Stimulated activated CD4-positive, alpha-beta T cell treated with anti-CD3 and anti-CD28 coated beads, Interleukin-15, amount 100 ng/mL, for 24 hours (primary cell): ENCODE data around the gene ATAD2B.
"Not testable (repeated sequence)": the region's sequence is repeated elsewhere in the genome, so short reads cannot be mapped to it uniquely, and the experiment has no call there.

Experiments
- DNase-seq: peaks from one replicate; pipeline ENCODE4 v3.0.0-alpha.2; 2020

ATAD2B gene

DNA sequence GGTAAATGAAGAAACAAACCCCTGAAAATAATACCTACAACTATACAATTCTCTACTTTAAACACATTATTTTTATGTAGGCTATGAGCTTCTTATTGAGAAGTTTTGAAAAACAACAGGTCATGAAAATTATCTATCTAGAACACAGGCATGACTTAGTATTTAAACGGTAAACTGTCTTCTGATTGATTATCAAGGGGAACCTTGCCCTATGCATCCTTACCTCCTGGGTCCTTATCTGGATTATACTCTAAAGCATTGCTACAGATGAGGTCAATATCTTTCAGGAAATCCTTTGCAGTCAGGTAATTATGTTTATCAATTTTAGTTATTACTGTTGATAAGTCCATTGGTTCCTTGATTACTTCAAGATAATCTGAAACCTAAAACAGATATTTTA is 144.3 kb downstream of the ATAD2B start:
- DNase-seq = no peak

DNA sequence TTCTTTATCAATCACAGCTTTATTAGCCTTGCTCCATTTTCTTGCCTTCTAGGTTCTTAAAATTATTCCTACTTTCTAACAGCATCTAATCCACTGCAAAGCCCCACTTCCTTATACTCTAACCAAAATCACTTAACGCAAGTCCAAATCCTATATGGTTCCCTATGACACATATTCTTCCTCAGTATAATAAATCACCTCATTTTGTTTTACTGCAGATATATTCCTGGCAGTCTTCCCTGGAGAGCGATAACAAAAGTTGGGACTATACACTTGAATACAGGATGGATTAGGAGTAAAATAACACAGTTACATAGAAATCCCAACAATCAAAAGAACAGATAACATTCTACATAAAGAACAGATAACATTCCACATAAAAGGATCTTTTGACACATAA is 144.8 kb downstream of the ATAD2B start:
- no peak for DNase-seq

DNA sequence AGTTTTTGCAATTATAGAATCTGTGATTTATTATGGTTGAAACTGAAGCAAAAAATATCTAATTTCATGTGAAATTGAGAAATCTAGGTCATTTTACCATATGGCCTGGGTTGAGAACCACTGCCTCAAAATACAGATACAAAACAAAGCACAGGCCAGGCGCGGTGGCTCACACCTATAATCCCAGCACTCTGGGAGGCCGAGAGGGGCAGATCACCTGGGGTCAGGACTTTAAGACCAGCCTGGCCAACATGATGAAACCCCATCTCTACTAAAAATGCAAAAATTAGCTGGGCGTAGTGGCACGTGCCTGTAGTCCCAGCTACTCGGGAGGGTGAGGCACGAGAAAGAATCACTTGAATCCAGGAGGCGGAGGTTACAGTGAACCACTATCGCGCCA is 146.5 kb downstream of the ATAD2B start:
- not testable (repeated sequence) for DNase-seq

DNA sequence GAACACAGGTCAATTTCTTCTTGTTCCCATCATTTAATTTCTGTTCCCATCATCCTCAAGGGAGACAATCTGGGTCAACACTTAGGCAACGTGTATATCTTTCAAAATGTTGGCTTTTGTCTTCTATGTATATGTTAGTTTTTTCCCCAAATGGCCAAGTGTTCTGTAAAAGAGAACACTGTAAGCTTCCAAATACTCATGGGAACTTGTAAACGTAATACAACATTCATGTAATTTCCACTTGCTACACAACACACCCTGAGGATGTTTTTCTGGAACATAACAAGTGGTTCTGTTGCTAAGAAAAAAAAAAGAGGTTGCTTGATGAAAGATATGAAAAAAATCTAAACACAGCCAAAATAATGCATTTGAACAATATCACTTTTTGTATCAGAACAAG is 149.1 kb downstream of the ATAD2B start:
- DNase-seq = no peak

DNA sequence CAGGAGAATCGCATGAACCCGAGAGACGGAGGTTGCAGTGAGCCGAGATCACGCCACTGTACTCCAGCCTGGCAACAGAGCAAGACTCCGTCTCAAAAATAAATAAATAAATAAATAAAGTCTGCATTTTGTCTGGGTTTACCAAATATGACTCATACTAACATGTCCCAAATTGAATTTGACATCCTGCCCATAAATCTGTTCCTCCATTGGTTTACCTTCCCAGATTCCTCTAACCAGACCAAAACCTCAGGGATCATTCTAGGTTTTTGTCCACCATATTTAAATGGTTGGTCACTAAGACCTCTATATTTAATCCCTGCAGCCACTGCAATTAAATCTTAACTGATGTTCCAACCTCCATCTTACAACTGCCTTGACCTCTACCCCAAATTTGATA is 150.9 kb downstream of the ATAD2B start:
- DNase-seq = no peak

DNA sequence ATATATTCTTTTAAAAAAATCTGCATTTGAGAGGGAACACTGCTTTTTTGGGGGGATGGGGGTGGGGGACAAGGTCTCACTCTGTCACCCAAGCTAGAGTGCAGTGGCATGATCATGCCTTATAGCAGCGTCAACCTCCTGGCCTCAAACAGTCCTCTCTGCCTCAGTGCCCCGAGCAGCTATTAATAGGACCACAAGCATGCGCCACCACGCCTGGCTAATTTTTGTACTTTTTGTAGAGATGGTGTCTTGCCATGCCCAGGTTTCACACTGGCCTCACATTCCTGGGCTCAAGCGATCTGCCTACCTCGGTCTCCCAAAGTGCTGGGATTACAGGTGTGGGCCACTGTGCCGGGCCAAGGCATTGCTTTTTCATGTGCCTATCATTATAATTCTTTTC is 154.2 kb downstream of the ATAD2B start:
- DNase-seq = no peak

DNA sequence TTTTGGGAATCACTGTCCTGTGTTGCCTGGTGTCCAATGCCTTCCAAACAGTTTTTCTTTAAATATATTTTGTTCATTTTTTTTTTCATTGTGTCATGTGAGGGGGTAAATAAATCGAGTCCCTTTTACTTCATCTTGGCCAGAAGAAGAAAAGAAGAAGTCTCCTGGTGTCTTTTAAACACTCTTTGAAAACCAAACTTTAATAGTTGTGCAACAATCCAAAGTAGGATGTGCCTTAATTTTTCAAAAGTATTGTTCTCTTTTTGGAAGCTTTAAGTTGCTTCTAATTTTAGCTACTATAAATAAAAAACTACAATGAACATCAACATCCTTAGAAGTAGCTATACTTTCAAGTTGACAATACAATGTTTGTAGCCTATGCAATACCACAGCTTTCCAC is 154.9 kb downstream of the ATAD2B start:
- no peak for DNase-seq

DNA sequence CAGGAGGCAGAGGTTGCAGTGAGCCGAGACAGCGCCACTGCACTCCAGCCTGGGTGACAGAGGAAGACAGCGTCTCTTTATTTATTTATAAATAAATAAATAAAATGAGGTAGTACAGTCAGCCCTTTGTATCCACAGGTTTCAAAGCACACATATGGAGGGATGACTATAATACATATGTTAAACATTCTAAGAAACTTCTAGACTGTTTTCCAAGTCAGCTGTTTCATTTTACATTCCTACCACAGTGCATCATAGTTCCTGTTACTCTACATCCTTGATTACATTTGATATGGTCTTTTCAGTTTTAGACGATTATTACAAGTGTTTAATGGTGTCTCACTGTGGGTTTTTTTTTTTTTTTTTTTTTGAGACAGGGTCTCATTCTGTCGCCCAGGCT is 157.6 kb downstream of the ATAD2B start:
- no peak for DNase-seq

DNA sequence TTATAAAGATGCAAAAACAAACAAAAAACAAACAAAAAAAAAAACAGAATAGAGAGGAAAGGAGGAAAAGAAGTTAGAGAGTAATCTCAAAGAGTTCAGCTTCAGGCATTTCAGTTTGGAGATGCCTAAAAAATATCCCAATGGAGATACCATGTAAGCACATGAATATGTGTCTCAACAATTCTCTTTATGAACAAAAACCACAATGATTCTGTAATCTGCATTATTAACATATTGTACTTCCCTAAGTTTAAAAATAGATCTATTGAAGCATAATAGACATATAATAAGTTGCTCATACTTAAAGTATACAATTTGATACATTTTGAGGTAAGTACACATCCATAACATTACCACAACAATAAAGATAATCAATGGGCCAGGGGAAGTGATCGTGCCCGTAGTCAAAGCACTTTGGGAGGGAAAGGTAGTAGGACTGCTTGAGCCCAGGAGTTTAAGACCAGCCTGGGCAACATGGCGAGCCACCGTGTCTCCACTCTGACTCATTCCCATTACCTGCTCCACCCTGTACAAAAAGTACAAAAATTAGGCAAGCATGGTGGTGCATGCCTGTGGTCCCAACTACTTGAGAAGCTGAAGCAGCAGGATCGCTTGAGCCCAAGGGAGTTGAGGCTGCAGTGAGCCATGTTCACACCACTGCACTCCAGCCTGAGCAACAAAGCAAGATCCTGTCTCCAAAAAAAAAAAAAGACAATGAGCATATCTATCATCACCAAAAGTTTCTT is 158.9 kb downstream of the ATAD2B start:
- DNase-seq = no peak

DNA sequence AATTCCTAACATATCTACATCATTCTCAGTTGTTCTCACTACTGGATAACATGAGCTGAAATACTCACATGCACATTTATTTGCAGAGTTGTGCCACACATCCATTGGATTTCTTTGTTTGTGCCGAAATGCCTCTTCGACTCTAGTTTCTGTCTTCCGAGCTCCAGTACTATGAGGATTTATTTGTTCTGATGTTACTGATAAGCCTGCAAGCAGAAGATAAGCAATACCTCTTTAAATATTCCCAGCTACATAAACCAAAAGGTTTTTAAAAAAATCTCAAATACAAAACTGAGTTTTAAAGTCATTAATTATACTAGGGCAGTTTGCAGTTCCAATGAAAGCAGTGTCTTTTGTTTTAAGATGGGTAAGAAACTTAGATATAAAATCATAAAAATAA is 164.8 kb downstream of the ATAD2B start:
- DNase-seq = no peak

DNA sequence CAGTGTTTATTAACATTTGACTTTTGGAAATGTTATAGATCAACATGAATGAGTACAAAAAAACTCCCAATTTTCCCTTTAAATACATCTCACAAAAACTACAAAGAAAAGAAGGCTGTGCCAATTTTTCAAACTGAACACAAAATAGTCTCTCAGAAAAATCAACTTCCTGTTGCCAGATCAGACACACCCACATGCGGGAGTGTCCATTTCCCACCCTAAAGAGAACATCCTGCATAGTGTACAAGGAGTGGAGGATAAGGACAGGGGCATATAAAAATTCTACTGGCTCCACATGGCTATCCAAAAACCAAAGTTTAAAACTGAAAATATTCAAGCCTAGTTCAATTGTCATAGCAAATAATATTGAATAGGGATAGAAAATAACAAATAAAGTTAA is 165.3 kb downstream of the ATAD2B start:
- DNase-seq = no peak

DNA sequence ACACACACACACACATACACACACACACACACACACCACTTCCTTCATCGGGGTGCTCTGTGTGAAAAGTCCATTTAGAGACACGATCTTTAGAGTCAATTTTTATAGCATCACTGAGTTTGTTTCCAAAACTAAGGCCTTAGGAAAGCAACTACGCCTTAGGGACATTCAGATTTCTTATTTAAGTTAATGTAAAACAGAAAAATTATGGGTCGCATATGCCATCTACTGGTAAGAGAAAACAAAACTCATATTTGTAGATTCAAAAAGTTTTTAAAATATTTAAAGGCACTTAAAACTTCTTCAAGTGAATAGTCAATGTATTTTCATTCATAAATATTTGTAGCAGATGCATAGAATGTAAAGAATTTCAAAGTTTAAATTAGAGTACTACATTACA is 166.2 kb downstream of the ATAD2B start:
- no peak for DNase-seq

DNA sequence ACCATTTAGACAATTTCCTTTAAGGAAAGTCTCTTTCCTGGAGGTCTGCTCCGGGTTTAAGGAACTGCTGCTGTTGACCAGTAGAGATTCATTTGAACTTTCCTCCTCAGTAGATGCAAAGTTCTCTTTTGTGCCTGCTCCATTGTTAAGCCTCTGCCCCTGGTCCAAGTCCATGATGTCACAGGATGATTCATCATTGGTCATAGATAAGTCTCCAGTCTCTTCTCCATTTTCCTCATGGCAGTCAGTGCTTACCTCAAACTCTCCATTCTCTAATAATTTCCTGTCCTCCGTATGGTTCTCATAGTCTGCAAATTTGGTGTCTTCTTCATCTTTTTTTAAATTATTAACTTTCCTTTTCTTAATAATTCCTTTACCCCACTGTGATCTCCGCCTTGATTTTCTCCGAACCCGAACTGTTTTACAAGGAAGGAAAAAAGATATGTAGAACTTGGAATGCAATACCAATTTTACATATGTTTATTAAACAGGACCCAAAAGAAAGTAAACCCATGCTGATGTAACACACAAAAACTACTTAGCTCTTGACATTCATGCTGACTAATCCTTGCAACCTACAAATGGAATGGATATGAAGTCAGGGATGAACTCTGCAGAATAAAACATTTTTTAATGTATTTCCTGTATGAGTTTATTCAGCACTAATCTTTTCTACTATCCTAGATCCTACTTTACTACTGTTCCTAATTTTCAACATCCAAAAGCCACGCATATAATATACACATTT is 169.1 kb downstream of the ATAD2B start:
- no peak for DNase-seq

DNA sequence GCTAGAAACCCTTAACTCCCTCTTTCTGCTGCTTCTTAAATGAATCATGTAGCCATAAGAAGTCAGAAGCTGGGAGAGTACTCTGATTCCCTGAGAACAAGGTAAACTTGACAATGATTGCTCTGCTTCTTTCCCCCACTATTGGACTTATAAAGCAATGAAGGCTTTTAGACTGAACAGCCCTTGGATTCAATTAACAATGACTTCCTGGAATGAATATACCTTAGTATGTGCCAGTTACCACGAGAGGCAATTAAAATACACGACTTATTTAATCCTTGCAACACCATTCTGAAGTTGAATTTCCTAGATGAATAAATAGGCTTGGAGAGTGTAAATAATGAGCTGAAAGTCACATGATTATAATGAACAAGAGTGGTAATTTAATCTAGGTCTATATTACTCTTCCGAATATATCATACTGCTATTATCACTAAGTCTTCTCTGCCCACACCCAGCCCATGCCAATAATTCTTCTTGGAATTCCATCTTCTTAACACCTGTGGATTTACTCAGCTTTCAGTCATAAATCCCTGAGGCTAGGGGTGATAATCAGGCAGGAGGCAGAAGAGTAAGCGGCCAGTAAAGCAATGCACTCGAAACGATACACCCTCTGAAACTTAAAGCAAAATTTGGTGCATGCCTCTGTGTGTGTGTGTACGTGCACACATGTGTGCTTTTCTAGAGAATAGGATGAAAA is 170.2 kb downstream of the ATAD2B start:
- DNase-seq = no peak

DNA sequence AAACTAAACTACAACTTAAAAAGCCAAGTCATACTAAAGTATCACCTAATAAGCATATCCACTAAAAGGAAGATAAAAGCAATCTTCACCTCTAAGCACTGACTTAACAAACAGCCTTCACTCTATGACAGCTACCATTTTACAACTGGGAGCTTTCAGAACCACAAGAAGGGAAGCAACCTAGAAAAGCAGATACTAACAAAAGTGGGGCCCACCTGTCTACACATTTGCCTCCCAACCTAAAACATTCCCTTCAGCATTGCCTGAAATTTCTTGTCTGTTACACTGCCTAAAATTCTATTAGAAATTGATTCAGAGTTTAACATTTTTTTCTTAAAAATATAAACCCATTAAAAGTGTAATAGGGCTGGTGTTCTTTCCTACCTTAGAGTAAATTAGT is 172.0 kb downstream of the ATAD2B start:
- DNase-seq = no peak

DNA sequence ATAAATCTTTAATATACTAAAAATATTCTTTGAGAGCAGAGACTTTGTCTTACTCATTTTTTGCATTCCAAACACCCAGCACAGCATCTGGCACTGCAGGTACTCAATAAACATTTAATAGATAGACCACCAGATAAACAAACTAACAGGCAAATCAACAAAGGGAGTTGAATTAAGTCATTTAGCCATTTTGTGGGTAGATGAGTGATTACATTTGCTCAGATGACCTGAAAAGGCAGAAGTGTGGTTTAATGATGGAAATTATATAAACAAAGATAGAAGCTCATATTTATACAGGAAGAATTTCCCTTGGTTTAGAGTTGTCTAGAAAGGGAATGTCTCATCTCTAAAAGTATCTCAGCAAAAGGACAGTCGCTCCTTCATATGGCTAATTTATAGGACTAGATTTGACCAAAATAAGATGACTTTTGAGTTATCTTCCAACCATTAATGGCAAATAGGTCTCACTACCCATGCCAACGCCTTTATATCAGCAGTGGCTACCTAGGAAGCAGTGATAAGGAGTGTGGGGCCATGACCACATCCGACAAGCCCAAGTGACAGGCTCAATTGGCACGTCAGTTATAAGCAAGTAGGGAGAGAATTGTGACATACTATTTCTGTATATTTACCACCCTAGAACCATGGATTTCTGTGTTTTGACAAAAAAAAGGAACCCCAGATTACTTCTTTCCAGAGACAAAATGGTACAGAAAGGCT is 173.5 kb downstream of the ATAD2B start:
- DNase-seq = no peak

DNA sequence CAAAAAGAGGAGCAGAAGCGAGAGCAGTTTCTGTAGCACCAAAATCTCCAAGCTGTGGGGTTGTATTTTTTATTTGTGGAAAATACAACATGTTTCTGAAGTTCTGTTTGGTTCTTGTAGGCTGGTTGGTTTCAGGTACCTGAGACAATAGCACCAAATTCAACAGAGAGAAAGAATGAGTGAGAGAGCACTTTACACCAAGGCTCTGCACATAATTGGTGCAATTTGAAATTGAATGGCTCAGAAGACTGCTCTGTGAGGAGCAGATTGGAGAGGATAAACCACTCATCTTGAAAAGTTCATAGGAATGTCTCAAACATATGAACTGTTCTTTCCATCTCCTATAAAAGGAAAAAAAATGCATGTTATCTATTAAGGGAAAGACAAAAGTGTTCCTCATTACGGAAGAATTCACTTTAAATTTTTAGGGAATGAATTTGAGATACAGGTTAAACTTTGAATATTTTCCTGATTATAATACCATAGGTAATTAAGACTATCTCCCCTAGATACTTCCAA is 175.1 kb downstream of the ATAD2B start:
- DNase-seq = no peak

DNA sequence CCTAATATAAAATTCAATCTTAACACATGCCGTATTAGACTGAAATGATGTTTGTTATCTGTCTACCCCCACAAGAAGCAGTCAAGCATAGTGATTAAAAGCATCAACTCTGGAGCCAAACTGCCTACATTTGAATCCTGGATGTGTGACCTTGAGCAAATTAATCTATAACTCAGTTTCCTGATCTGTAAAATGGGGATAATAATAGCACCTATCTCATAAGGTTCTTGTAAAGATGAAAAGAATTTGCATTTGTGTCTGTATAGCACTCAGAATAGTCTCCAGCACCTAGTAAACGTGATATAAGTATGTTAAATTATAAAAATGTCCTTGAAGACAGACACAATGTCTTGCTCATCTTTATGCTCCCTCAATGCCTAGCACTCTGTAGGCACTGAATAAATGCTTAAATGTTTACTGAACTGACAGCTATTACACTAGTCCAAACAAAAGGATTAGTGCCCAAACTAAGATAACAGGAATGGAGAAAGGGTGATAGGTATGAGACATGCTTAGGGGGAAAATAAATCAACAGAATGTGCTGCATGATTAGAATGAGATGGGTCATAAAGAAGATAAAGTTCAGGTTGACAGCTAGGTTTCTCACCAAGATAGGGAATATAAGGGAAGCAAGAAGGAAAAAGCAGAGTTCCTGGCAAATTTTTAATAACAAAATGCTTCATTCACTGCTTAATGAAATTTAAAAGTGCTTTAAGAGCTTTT is 180.6 kb downstream of the ATAD2B start:
- DNase-seq = no peak

DNA sequence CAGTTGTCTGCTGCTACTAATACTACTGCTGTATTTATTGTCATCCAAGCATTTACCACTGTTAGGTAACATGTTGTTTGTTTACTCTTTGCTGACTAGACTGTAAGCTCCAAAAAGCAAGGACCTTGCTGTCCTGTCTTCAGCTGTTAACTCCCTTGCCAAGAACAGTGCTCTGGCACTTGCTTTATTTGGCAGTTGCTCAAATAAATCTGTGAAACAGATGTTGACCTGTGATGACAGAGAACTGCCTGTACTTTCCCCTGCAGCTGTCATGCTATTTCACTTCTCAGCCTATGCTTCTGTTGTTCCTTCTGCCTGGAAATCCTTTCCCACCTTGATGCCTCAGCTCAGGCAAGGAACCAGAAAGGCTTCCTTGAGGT is 181.2 kb downstream of the ATAD2B start:
- no peak for DNase-seq

DNA sequence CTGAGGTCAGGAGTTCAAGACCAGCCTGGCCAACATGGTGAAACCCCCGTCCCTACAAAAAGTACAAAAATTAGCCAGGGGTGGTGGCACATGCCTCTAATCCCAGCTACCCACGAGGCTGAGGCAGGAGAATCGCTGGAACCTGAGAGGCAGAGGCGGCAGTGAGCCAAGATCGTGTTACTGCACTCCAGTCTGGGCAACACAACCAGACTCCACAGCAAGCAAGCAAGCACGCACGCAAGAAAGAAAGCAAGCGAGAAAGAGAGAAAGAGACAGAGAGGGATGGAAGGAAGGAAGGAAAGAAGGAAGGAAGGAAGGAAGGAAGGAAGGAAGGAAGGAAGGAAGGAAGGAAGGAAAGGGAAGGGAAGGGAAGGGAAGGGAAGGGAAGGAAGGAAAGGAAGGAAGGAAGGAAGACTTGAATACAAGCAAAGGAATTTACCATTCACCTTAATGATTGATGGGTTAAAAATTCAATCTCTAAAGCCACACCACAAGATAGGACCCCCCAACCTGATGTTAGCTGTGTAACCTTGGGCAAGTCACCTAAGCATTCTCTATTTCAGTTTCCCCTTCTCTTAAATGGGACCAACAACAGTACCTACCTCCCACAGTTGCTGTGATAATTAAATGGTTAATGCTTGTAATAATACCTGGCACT is 181.7 kb downstream of the ATAD2B start:
- no peak for DNase-seq

DNA sequence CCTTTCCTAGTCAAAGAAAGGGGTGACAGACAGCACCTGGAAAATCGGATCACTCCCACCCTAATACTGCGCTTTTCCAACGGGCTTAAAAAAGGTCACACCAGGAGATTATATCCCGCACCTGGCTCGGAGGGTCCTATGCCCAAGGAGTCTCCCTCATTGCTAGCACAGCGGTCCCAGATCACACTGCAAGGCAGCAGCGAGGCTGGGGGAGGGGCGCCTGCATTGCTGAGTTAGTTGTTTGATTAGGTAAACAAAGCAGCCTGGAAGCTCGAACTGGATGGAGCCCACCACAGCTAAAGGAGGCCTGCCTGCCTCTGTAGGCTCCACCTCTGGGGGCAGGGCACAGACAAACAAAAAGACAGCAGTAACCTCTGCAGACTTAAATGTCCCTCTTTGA is 190.1 kb downstream of the ATAD2B start:
- DNase-seq = not testable (repeated sequence)

DNA sequence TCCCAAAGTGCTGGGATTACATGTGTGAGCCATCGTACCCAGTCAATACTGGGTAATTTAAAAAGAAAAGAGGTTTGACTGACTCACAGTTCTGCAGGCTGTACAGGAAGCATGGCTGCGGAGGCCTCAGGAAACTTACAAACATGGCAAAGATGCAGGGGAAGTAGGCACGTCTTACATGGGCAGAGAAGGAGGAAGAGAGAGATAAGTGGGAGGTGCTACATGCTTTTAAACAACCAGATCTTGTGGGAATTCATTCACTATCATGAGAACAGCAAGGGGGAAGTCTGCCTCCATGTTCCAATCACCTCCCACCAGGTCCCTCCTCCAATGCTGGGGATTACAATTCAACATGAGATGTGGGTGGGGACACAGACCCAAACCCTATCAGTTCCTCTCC is 192.5 kb downstream of the ATAD2B start:
- DNase-seq = no peak
